GM18858 (cell line): ENCODE results near the gene RAB37.

ENCODE experiments used
- ATAC-seq: cut with Tn5 transposase; IDR thresholded peaks from one replicate; pipeline ENCODE4 v1.9.1; 2021; ENCODE audit not compliant: unreplicated experiment

Gene RAB37

GRCh38 chr17:74776990-74777389 lies 39.9 kb downstream of the RAB37 start:
- no peak for ATAC-seq

DNA sequence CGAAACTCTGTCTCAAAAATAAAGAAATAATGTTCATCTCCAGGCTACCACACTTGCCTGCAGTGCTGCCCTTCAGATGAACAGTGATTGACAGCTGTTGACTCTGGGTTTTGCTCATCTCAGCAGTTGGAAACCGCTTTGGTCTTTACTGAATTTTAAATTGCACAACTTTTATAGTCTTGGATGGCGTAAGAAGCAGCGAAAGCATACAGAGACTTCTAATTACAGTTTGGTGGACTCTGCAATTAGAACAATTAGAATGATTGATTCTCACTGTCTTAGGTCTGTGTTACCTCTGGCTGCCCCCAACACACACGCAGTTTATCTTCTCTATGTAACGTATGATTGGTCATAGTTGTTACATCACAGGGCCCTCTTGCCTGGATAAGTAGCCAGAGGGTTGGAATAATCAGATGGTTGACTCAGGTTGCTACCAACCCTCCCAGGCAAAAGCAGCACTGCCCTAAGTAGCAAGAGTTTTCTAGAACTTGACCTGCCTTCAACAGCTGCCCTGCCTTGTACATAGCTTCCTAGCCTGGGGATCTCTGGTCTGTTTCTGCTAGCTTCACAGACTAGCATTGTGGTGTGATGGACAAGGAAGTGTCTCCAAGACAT lies 41.0 kb downstream of the RAB37 start:
- no peak for ATAC-seq

- ATAC-seq = no peak
Measured at GRCh38 chr17:74778960-74779359, 41.9 kb downstream of the RAB37 start.

- ATAC-seq = no peak
Measured at GRCh38 chr17:74779501-74779900, 42.4 kb downstream of the RAB37 start.

DNA sequence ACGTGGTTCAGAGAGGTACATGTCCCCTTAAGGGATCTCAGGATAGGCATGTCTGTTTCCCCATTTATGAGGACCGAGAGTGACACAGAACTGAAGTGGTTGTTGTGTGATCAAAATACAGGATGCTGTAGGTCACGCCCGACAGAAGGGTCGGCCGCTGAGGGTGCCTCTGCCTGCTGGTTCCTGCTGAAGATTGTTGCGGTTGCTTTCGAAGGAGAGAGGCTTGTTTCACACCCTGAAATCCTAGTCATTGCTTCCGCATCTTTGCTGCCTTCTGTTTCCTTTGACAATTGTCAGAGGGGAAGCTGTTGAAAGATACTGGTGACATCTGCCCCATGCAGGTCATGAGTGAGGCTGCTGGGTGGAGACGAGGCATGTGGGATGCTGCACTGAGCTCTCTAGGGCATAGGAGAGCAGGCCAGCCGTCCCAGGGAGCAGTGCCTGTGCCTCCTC lies 42.9 kb downstream of the RAB37 start:
- peak; percentile 44 for ATAC-seq

DNA sequence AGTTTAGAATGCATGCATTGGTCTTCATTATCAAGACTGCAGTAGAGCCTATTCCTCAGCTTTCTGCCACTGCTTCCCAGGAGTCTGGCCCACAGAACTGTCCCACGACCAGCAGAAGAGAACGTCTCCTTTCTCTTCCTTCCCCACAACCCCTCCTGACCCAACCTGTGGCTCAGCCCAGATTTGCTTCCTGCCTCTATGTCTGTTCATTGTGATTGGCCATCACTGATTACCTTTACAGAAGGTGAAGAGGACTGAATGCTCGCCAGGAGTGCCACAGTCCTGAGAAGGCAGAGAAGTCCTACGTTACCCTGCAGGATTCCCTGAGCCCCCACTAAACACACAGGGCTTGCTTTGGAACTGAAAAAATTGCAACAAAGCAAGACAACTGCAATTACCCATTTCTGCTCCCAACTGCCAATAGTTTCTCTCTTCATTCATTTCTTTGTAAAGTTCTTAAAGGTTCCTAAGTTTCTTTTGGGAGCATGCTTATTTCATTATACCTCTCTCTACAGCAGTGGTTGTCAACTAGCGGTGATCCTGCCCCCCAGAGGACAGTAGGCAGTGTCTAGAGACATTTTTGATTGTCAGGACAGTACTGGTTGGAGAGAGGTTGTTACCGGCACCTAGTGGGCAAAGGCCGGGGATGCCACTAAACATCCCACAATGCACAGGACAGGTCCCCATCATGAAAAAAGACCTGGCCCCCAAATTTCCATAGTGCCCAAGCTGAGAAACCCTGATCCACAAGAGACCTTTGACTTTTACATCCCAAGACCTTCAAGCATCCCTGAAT lies 43.6 kb downstream of the RAB37 start:
- ATAC-seq = no peak

GRCh38 chr17:74782571-74782970 lies 45.5 kb downstream of the RAB37 start:
- no peak for ATAC-seq

DNA sequence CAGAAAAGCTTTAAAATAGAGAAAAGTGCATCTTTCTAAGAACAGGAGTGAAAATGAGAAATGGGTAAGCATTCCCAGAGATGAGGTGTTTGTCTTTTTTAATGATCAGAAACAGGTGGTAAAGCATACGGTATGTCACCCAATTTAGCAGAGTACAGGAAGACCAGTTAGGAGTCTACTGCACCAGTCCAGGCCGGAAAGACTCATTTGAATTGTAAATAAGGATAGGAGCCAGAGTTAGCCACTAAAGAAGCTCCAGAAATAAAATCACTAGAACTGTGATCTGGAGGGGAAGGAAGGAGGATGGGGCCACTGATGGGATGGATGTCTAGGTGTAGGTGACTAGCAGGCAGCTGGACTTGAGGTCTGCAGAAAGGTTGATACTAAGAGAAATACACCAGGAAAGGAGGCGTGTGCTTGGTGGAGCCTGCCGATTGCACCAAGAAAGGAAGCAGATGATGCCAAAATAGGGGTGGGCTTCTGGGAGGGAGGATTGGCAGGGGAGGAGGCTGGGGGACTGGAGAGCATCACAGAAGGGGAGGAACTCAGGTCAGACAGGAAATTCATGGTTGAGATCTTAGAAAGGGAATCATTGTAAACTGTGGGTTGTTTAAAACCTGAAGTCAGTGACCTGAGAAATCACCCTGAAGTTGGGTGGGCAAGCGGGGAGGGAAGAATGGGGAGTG lies 47.2 kb downstream of the RAB37 start:
- ATAC-seq = no peak

- ATAC-seq = no peak
Measured at GRCh38 chr17:74785096-74785980, 48.3 kb downstream of the RAB37 start.

GRCh38 chr17:74785981-74786360 lies 48.9 kb downstream of the RAB37 start:
- ATAC-seq = no peak

DNA sequence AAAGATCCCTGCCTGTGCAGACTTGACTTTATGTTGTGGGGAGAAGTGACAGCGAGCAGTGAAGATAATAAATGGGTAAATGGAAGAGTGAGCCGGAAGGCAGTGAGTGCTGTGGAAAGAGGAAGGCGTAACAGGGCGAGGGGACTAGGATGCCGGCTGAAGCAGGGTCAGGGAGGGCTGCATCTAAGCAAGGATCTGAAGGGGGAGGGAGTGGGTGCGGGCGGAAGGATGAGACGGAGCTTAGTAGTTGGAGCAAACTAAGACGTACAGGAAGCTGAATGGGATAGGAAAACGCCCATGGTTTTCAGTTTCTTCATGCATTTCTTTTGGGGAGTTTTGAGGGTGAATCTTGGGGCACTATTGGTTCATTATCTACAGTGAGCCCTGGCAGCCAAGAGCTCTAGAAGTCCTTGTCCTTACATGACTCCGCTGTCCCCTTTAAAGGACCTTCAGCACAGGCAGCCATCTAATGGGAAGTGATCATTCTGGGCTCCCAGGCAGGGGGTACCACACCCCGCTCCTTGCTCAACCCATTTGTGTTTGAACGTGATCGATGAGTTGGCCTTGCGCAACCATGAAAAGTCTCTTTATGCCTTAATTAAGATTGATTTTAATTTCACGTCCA lies 49.5 kb downstream of the RAB37 start:
- ATAC-seq = no peak

DNA sequence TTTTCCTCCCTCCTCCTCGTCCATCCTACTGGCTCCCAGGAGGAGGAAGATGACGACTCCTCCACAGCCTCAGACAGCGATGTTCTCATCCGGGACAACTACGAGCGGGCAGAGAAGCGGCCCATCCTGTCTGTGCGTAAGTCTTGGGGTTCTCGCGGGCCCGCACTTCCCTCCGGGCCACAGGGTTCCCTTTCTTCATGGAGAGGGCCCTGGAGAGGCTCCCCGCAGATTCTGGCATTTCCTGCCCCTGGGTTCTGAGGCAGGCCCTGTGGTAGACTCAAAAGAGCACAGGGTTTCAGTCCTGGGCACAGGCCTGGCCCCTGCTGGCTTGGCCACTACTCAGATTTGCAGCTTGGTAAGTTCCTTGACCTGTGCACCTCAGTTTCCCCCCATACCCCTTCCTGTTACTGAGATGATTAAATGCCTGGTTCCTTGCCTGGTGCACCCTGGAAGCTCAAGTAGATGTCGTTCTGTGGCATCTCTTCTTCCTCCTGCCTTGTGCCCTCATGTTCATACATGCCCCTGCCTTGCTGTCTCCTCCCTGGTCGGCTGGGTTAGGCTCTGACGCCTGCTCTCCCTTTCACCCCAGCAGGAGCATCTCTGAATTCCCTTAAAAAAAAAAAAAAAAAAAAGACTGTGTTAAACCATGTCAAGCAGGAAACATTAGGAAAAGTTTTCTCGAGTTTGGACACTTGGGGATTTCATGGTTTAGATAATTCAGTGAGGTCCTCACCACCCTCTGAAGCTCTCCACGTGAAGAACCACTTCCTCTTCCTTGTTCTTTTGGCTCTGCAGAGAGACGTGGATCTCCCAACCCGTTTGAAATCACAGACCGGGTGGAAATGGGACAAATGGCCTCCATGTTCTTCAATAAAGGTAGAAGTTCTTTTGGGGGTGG lies 53.4 kb downstream of the RAB37 start:
- no peak for ATAC-seq

GRCh38 chr17:74792586-74793105 lies 55.6 kb downstream of the RAB37 start:
- no peak for ATAC-seq

DNA sequence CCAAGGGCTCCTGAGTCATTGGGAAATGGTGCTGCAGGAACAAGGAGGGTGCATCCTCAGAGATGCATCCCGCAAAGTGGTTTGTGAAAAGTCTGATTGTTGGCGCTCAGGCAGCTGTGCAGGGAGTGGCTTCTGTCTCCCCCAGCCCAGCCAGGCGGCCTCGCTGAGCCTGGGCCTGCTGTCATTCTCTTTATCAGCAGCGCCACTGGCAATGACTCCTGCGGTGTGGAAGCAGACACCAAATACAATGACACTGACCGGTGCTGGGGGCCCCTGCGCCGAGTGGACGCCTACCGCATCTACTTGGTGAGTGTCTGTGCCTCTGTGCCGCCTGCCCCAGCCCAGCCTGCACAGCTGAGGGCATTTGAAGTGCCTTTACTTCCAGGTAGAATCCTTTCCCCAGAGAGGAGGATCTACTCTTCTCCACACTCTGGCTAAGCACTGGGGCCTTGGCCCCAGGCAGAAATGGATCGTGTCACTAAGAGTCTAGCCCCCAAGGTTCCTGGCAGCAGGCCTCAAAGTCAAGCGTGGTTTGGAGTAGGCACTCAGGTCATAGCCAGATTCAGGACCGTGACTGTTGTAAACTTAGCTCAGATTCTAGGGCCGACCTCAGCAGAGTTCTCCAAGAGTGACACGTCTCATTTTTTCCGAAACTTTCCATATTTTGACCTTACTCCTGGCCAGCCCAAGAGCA lies 58.4 kb downstream of the RAB37 start:
- no peak for ATAC-seq

- no peak for ATAC-seq
Measured at GRCh38 chr17:74796211-74796610, 59.2 kb downstream of the RAB37 start.

- no peak for ATAC-seq
Measured at GRCh38 chr17:74796866-74797265, 59.8 kb downstream of the RAB37 start.
